Left ventricle myocardium inferior (tissue), 1 donor: Measurements from ENCODE around the gene CNTN4. TPM values are rescaled to one million over a fixed set of nuclear protein-coding genes. Genes with fewer than 3 reads are reported as not detected.

Experiments
- DNase-seq: peaks from one replicate; pipeline ENCODE4 v3.0.0-alpha.2; 2020
- H3K27ac ChIP-seq: fragments of 200-600 bp; replicated peaks from 2 replicates; pipeline ENCODE4 v1.8.0; 2021
- H3K27me3 ChIP-seq: fragments of 200-600 bp; 2 replicates; pipeline ENCODE4 v1.8.0; 2021; ENCODE audit warnings: low read depth
- H3K36me3 ChIP-seq: fragments of 200-600 bp; 2 replicates; pipeline ENCODE4 v1.8.0; 2021
- H3K4me1 ChIP-seq: fragments of 200-600 bp; 2 replicates; pipeline ENCODE4 v1.8.0; 2021
- H3K4me3 ChIP-seq: fragments of 200-600 bp; 2 replicates; pipeline ENCODE4 v1.8.0; 2021; ENCODE audit warnings: mild to moderate bottlenecking, moderate library complexity
- H3K9me3 ChIP-seq: fragments of 200-600 bp; replicated peaks from 2 replicates; pipeline ENCODE4 v1.8.0; 2021
- intact Hi-C: fragments of 100-400 bp; cut with micrococcal nuclease; formaldehyde crosslinking; loops from one replicate; pipeline ENCODE4 v1.11.0; 2022
- total RNA-seq: library from RNA; stranded (reverse); fragmentation: NEBNext Ultra II Directional; extraction: Animal tissue kit (Norgen Biotek cat#: 25700); gene quantifications from one replicate; pipeline ENCODE4 v1.2.1, GENCODE V29; 2021
- TF ChIP-seq, protein P1 (sequence below): fragments of 200-600 bp; IDR thresholded peaks from 2 replicates; pipeline ENCODE4 v1.8.0; 2021; ENCODE audit warnings: antibody characterized with exemption, mild to moderate bottlenecking, borderline replicate concordance
- donor health status: DM: no; HTN: yes; CAD: no; lungs with severe emphysema.

CNTN4 gene
- total RNA-seq, 1 donor from 2014 or later: 1.2 TPM

DNA sequence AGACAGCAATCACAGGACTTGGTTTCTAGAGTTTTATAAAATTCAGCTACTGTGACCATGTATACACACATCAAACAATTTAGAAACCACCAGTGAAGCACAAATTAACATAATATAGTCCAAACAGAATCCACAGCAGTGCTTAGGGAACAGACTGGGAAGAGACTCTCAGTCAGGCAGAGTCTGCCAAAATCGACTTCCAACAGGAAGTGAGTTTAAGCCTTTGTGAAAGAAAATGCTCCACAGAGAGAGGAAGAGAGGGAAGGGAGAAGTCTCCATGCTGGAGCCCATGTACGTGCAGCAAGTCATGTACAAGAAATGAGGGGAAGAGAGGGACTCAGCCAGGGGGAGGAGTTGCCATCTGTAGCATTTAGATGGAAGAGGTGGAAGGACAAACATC, 838.9 kb downstream of the CNTN4 start:
- DNase-seq: no peak
- Histone ChIP-seq H3K4me3 (no peak overlapping the region), H3K4me1 (no peaks in the 10 kb centered on the region), H3K27ac (no peak overlapping the region), H3K36me3 (no peaks in the 10 kb centered on the region), H3K9me3 (peaks cover 2% of the 10 kb centered on the region), H3K27me3 (peaks cover 15% of the 10 kb centered on the region)
- TF ChIP-seq, protein P1, sequence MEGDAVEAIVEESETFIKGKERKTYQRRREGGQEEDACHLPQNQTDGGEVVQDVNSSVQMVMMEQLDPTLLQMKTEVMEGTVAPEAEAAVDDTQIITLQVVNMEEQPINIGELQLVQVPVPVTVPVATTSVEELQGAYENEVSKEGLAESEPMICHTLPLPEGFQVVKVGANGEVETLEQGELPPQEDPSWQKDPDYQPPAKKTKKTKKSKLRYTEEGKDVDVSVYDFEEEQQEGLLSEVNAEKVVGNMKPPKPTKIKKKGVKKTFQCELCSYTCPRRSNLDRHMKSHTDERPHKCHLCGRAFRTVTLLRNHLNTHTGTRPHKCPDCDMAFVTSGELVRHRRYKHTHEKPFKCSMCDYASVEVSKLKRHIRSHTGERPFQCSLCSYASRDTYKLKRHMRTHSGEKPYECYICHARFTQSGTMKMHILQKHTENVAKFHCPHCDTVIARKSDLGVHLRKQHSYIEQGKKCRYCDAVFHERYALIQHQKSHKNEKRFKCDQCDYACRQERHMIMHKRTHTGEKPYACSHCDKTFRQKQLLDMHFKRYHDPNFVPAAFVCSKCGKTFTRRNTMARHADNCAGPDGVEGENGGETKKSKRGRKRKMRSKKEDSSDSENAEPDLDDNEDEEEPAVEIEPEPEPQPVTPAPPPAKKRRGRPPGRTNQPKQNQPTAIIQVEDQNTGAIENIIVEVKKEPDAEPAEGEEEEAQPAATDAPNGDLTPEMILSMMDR: no peak
- intact Hi-C loops: no loop called here

DNA sequence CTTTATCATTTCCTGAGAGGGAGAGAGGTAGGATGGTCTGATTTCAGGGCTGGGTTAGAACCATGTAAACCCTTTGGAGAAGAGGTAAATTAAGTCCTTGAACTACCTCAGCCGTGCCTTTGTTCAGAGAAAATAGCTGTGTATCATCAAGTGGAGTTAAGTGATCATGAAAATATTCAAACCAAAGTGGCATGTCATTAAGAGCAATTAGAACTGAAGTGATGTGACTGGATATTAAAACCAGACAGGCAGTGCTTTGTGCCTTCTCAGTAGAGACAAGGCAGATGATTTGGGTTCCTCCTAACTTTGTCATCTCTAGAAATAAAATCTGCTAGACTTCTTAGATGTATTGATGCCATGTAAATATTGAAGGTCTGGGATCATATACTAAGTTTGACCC, 840.0 kb downstream of the CNTN4 start:
- Histone ChIP-seq H3K27ac (no peak overlapping the region), H3K36me3 (no peaks in the 10 kb centered on the region), H3K9me3 (no peaks in the 10 kb centered on the region), H3K27me3 (peaks cover 15% of the 10 kb centered on the region), H3K4me1 (no peaks in the 10 kb centered on the region), H3K4me3 (no peak overlapping the region)
- TF ChIP-seq, protein P1: no peak
- DNase-seq: no peak
- intact Hi-C loops: no loop called here

DNA sequence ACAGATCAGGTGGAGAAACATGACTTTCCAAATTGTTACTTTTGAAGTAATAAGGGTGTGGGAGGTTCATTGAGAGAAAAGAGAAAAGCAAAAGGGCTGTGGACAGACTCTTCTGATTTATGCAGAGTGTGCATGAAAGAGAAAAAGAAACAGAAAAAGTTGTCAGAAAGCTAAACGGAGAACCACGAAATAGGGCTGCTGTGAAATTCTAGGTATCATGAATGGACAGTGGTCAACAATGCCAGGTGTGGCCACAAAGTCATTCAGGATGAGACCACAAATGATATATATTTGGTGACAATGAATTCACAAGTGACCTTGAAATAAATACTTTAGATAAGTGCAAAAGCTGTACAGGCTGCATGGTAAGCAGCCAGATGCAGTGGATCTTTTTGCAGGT, 841.4 kb downstream of the CNTN4 start:
- TF ChIP-seq, protein P1: no peak
- no peak for DNase-seq
- Histone ChIP-seq H3K27ac (no peak overlapping the region), H3K36me3 (no peaks in the 10 kb centered on the region), H3K4me1 (no peaks in the 10 kb centered on the region), H3K27me3 (peaks cover 15% of the 10 kb centered on the region), H3K9me3 (no peaks in the 10 kb centered on the region), H3K4me3 (no peak overlapping the region)
- intact Hi-C loops: no loop called here

DNA sequence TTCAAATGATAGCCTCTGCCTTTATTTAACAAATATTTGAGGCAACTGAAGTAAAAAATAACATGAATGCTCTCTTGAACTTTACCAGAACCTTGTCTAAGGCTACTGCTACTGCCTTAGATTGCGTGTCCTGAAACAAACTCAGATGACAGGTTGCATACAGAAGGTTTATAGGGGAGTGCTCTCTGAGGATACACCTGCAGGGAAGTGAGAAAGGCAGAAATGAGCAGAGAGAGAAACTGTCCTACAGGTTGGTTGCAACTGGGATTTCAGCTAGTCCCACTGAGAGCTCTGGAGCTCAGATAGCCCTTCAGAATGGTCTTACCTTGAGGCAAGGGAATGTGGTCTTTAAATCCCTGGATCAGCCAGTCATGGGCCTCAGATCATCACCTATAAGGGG, 846.0 kb downstream of the CNTN4 start:
- Histone ChIP-seq H3K27me3 (peaks cover 10% of the 10 kb centered on the region), H3K9me3 (no peaks in the 10 kb centered on the region), H3K27ac (no peak overlapping the region), H3K4me1 (no peaks in the 10 kb centered on the region), H3K36me3 (no peaks in the 10 kb centered on the region), H3K4me3 (no peak overlapping the region)
- intact Hi-C loops: no loop called here
- TF ChIP-seq, protein P1: no peak
- DNase-seq: no peak

DNA sequence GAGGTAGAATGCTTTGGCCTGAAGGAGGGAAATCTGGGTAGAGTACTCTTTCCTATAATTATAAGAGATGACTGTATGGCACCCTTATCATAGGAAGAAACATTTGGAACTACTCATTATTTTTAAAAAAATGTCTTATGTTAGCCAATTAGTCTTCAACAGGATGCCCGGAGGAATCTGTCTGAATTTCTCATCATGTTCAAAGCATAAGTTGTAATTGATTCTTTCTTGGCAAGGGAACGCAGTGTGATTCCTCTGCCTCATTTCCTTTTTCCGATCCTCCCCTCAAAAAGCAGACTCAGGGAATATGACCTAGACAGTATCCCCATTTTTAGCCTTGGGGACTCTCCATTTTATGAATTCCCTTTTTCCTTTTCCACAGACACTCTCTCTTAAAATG, 846.5 kb downstream of the CNTN4 start:
- no peaks in the 10 kb centered on the region for H3K36me3 ChIP-seq
- peaks cover 10% of the 10 kb centered on the region for H3K27me3 ChIP-seq
- H3K4me3 ChIP-seq: no peak overlapping the region
- DNase-seq: no peak
- TF ChIP-seq, protein P1: no peak
- H3K4me1 ChIP-seq: no peaks in the 10 kb centered on the region
- H3K9me3 ChIP-seq: no peaks in the 10 kb centered on the region
- no peak overlapping the region for H3K27ac ChIP-seq
- intact Hi-C loops: no loop called here

DNA sequence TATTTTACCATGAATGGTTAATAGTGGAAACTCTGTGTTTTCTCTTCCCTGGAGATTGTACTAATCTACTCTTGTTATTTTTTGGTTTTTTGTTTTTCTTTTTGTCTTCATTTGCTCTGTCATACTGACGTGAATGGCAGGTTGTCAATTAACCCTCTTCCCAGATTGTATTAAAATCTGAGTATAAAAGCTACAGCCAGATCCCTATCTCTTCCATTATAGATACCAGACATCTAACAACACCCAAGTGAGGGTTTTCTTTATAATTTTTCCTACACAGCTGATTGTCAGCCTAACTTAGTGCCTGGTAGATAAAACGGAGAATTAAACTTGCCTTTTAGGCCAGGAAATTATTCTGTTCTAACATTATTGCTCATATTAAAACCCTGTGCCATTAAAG, 848.9 kb downstream of the CNTN4 start:
- intact Hi-C loops: no loop called here
- Histone ChIP-seq H3K4me3 (no peak overlapping the region), H3K9me3 (no peaks in the 10 kb centered on the region), H3K4me1 (no peaks in the 10 kb centered on the region), H3K36me3 (no peaks in the 10 kb centered on the region), H3K27ac (no peak overlapping the region), H3K27me3 (no peaks in the 10 kb centered on the region)
- TF ChIP-seq, protein P1: no peak
- no peak for DNase-seq
